Colonic mucosa (tissue), 4 donors: ENCODE measurements around the gene DLGAP1. TPM values are rescaled to one million over a fixed set of nuclear protein-coding genes. Genes with fewer than 3 reads are reported as not detected.

Experiments used
- DNase-seq: peaks from one replicate; pipeline ENCODE4 v3.0.0-alpha.2; 2020
- H3K27ac ChIP-seq: fragments of 200-600 bp; one replicate; pipeline ENCODE4 v1.8.0; 2021
- H3K27me3 ChIP-seq: fragments of 200-600 bp; one replicate; pipeline ENCODE4 v1.8.0; 2021
- H3K36me3 ChIP-seq: fragments of 200-600 bp; one replicate; pipeline ENCODE4 v1.8.0; 2021
- H3K4me1 ChIP-seq: fragments of 200-600 bp; one replicate; pipeline ENCODE4 v1.8.0; 2021; ENCODE audit warnings: mild to moderate bottlenecking
- H3K4me3 ChIP-seq: fragments of 200-600 bp; one replicate; pipeline ENCODE4 v1.8.0; 2021
- H3K9ac ChIP-seq, 2 donors: one replicate each; pipeline ENCODE4 v1.7.0; 2013; ENCODE audit warnings: control low read depth in 2 of 2, low read depth in 2 of 2, low read length in 2 of 2
- H3K9me3 ChIP-seq: fragments of 200-600 bp; one replicate; pipeline ENCODE4 v1.8.0; 2021
- CTCF ChIP-seq: fragments of 200-600 bp; IDR thresholded peaks from one replicate; pipeline ENCODE4 v1.8.0; 2022; ENCODE audit warnings: antibody characterized with exemption, mild to moderate bottlenecking
- intact Hi-C: fragments of 100-400 bp; cut with DNase I; formaldehyde crosslinking; loops from one replicate; pipeline ENCODE4 v1.14.1; 2022
- total RNA-seq, 2 donors: library from RNA; stranded (reverse); fragmentation: NEBNext Ultra II Directional in 1 of 2; extraction: Animal tissue kit (Norgen Biotek cat#: 25700) in 1 of 2; gene quantifications; one replicate each; pipeline ENCODE4 v1.2.1, GENCODE V29; 2021
- donor health status: healthy.
- donor health status: DM: no; HTN: no; CAD: no.
- donor health status: DM: no; HTN: no; CAD: no.

DLGAP1 gene
- total RNA-seq, 2 donors from 2014 or later, result 0.25 to 0.50 TPM

GRCh38 chr18:3554091-3554601 is 901.0 kb downstream of the DLGAP1 start:
- Histone ChIP-seq H3K4me3 (no peak overlapping the region), H3K27ac (no peak overlapping the region), H3K9ac (no peak overlapping the region), H3K27me3 (no peaks in the 10 kb centered on the region), H3K4me1 (no peaks in the 10 kb centered on the region), H3K9me3 (no peaks in the 10 kb centered on the region), H3K36me3 (no peaks in the 10 kb centered on the region)
- TF ChIP-seq CTCF, result no peak
- intact Hi-C loops, result no loop called here
- no peak for DNase-seq

GRCh38 chr18:3552305-3552704 is 902.8 kb downstream of the DLGAP1 start:
- no peak for DNase-seq
- TF ChIP-seq CTCF, result no peak
- H3K27ac ChIP-seq, result no peak overlapping the region
- no peaks in the 10 kb centered on the region for H3K36me3 ChIP-seq
- intact Hi-C loops, result no loop called here
- no peak overlapping the region for H3K4me3 ChIP-seq
- H3K27me3 ChIP-seq, result no peaks in the 10 kb centered on the region
- H3K9ac ChIP-seq, result no peak overlapping the region
- no peaks in the 10 kb centered on the region for H3K4me1 ChIP-seq
- H3K9me3 ChIP-seq, result no peaks in the 10 kb centered on the region

- no peak overlapping the region for H3K9ac ChIP-seq
- DNase-seq, result no peak
- H3K27me3 ChIP-seq, result no peaks in the 10 kb centered on the region
- no peaks in the 10 kb centered on the region for H3K4me1 ChIP-seq
- no peaks in the 10 kb centered on the region for H3K9me3 ChIP-seq
- no peaks in the 10 kb centered on the region for H3K36me3 ChIP-seq
- intact Hi-C loops, result no loop called here
- no peak for TF ChIP-seq CTCF
- H3K4me3 ChIP-seq, result no peak overlapping the region
- no peak overlapping the region for H3K27ac ChIP-seq
These were observed 907.1 kb downstream of the DLGAP1 start for GRCh38 chr18:3547891-3548615.

- Histone ChIP-seq H3K4me3 (no peak overlapping the region), H3K9me3 (no peaks in the 10 kb centered on the region), H3K4me1 (no peaks in the 10 kb centered on the region), H3K27ac (no peak overlapping the region), H3K36me3 (no peaks in the 10 kb centered on the region), H3K27me3 (no peaks in the 10 kb centered on the region), H3K9ac (no peak overlapping the region)
- no peak for DNase-seq
- TF ChIP-seq CTCF, result no peak
- intact Hi-C loops, result no loop called here
These were observed 909.0 kb downstream of the DLGAP1 start for GRCh38 chr18:3546106-3546505.

GRCh38 chr18:3544537-3544936 is 910.6 kb downstream of the DLGAP1 start:
- H3K27ac ChIP-seq, result no peak overlapping the region
- no peaks in the 10 kb centered on the region for H3K4me1 ChIP-seq
- no peaks in the 10 kb centered on the region for H3K27me3 ChIP-seq
- no peak for TF ChIP-seq CTCF
- no peaks in the 10 kb centered on the region for H3K9me3 ChIP-seq
- H3K9ac ChIP-seq, result no peak overlapping the region
- no peak for DNase-seq
- intact Hi-C loops, result no loop called here
- H3K4me3 ChIP-seq, result no peak overlapping the region
- no peaks in the 10 kb centered on the region for H3K36me3 ChIP-seq
